IPS-11a (cell line): ENCODE results near the gene DNAAF5.

Experiments used
- H3K4me3 ChIP-seq: one replicate; pipeline ENCODE4 v1.5.1; 2013; ENCODE audit warnings: low read depth, low read length, control low read depth

DNAAF5 gene

DNA sequence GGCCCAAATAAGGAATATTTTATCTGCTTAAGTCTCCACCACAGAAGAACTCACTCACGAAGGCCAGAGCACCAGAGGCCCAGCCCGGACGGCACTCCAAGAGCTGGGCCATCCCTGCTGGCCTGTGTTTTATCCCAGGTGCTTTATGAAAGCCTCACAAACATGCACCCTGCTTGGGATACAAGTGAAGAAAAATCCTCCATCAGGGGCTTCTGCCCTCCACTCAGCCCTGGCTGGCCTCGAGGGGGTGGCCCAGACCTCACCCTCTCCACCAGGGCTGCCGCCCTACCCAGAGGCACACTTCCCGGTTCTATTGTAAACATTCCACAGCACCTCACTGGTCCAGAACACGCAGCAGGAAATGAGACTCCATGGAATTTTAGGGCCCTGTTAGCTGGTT lies 19.8 kb upstream of the DNAAF5 start:
- H3K4me3 ChIP-seq, result no peak overlapping the region

DNA sequence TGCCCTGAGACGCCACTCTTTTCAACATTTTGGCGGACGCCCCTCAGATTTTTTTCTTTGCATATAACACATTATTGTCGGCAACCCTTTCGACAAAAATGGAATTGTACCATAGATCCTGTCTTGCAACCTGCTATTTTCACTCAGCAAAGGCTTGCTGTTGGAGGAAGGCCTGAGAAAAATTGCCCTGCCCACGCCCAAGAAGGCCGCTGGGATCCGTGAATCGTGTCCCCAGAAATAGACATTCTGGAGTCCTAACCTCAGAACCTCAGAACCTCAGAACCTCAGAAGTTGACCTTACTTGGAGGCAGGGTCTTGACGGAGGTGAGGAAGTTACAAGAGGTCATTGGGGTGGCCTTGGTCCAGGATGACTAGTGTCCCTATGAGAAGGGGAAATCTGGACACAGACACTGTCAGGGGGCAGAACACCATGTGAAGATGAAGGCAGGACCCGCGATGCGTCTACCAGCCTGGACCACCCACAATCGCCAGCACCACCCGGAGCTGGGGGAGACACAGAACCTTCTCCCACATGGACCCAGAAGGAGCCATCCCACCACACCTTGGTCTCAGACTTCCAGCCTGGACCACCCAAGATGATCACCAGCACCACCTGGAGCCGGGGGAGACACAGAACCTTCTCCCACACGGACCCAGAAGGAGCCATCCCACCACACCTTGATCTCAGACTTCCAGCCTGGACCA lies 19.1 kb upstream of the DNAAF5 start:
- H3K4me3 ChIP-seq, result no peak overlapping the region

DNA sequence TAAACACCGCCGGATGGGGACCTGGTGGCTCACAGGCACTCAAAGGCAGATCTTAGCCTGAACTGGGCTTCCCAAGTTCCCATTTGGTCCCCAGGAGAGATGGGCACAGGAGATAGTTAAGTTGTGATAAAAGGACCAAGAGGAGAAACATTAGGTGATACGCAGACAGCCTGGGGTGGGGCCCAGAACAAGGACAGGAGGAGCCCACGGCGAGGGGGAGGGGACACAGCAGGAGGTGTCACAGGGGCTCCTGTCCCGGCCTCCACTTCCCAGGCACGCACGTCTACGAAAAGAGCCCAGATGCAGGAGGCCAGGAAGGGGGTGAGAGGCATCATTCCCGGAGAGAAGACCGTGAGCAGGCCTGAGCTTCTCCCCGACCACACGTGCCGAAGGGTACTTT lies 16.3 kb upstream of the DNAAF5 start:
- H3K4me3 ChIP-seq, result no peak overlapping the region

DNA sequence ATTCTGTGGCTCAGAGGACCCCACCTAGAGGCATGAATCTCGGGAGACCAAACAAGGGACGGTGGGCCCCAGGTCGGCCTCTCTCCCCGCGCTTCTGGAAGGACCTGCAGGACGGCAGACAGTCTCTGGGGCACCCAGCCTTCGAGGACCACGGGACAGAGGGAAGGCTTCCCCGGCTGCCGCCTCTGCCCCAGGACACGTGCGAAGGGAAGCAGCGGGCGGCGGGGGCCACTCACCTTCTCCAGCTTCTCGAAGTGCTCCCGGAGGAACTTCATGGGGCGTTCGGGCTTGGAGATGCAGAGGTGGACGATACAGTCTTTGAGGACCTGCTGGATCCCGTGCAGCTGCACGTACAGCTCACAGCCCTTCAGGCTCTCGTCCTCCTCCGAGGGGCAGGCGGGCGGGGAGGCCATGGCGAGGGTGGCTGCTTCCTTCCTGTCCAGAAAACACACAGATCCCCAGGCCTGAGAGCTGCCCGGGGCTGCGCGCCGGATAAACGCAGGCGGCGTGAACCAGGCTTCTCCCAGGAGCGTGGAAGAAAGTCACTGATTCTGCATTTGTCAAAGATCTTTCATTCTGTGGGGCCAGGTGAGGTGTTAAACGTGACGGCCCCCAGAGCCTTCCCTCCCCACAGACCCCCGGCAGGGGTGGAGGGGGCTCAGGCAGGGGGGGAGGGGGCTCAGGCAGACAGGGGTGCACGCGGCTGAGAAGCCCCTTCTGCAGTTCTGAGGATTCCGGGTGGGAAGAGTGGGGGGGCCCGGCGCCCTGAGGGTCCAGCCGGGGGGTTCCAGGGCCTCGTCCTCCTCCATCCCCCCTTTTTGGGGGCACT lies 15.2 kb upstream of the DNAAF5 start:
- no peak overlapping the region for H3K4me3 ChIP-seq

DNA sequence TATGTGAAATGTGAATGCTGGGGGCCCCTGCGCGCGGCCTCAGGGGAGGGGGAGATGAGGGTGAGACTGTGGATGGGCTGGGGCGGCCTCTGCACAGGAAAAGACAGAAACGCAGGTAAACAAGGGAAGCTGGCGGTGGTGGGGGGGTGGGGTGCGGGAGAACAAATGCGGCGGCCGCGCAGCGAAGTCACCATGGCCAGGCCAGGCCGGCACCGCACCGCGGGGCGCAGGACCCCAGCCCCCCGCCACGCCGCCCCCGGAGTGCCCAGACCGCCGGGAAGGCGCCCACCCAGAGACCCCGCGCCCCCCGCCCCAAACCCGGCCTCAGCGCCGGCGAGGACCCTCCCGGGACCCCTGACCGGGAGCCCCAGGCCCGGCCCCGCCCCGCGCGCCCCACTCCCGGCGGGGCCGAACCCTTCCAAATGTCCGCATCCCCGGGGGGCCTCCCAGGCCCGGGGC lies 14.5 kb upstream of the DNAAF5 start:
- H3K4me3 ChIP-seq, result no peak overlapping the region

DNA sequence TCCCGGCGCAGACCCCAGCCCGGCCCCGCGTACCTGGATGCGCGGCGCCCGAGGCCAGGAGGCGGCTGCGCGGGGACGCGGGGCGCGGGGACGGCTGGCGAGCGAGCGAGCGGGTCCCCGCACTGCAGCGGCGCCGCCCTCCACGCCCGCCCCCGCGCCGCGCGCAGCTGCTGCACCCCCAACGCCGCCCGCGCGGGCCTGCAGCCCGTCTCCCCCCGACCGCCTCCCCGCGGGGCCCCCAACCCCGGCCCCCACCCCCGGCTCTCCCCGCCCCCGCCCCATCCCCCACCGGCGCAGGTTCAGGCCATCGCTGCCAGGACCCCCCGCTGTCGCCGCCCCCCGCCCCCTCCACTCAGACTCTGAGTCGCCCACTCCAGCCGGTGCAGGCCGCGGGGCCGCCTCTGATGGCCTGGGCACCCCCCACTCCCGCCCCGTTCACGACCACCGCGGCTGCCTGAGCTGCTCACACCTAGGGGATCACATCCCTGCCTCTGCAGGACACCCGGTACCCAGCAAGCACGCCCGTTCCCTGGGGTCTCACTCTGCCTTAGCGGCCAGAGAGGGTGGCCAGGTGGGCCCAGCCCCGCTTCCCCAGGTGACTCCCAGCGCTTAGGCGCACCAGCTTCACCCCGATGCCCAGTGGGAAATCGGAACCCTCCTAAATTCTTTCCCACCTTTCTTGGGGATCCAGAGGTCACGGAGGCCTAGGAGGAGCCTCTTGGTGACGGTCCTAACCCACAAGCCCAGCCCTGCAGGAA lies 13.9 kb upstream of the DNAAF5 start:
- H3K4me3 ChIP-seq, result peak overlapping the region; percentile 20

DNA sequence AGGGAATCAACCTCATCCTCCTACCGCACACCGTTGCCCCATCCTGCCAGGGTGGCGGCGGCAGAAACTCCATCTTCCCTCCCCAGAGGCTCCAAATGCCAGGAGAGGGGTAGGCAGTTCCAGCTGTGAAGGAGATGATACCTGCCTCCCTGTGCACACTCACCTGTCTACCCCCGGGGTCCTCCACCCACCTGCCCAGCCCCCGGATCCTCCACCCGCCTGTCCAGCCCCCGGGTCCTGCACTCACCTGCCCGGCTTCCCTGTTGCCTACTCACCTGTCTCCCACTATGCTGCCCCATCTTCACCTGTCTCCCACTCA lies 13.4 kb upstream of the DNAAF5 start:
- H3K4me3 ChIP-seq, result no peak overlapping the region

DNA sequence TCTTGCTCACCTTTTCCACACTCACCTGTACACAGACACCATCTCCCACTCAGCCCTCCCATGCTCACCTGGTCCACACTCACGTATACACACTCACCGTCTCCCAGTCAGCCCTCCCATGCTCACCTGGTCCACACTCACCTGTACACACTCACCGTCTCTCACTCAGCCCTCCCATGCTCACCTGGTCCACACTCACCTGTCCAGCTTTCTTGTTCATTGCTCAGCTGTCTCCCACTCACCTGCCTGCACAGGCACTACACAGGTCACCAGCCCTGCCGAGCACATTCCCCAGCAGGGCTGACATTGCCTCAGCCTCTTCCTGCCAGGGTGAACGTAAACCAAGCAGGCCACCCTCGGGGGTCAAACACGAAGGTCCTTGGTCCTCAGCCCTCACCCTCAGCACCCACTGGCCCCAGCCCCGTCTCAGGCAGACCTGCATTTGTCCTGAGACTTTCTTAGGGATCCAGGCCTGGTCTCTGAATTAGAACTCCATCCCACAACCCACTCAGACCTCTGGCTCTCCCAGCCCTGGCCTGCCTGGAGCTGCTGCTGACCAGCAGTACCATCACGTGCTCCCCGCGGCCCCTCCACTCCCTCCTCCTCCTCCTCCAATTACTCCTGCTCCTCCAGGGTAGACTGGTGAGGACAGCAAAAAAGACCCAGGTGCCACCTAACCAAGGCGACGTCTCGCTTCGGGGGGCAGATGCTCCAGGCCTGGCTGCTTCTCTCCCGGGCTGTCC lies 12.8 kb upstream of the DNAAF5 start:
- H3K4me3 ChIP-seq, result no peak overlapping the region

DNA sequence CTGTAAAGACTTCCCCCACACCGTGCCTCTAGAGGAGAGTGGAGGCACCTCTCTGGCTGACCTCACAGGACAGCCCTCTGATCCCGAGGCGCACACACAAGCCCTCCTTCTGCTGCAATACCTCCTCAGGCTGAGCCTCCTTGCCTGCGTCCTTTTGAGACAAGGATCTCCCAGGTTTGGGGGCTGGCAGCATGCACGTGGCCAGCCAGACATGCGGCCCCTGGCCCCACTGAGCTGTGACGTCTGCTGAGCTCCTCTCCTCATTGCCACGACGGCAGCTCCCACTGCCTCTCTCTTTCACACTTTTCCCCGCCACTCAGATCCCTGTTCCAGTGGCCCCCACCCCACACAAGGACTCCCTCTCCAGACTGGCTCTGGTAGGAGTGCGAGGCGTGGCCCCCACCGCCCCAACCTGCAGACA lies 12.2 kb upstream of the DNAAF5 start:
- H3K4me3 ChIP-seq, result no peak overlapping the region

DNA sequence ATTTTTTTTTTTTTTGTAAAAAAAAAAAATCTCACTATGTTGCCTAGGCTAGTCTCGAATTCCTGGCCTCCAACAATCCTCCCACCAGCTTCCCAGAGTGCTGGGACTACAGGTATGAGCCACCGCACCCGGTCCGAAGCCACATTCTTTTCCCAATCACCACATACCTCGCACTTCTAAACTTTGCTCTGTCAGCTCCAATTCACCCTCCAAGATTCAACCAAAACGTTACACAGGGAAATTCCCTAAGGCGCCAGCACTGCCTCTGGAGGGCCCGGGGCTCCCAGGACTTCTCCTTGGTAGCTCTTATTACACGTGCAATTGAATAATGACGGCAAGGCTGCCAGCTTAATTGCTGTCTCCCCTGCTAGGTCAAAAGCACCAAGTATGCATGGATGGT lies 10.3 kb upstream of the DNAAF5 start:
- H3K4me3 ChIP-seq, result no peak overlapping the region

DNA sequence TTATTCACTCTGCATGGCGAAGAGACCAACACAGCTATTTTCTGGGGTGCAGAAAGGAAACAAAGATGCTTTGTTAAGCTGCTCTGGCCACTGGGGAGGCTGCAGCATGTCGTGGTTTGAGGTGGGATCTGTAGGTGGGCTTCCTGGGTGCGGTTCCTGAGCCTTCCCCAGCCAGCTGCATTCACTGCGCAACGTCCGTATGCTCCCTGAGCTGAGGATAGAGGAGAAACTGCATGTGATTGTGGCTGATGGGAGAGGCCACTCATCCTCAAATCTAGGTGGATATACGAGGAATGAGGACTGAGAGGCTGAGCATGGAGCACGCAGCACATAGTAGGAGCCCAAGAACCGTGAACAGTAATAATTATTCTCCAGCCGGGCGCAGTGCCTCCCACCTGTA lies 9.9 kb upstream of the DNAAF5 start:
- no peak overlapping the region for H3K4me3 ChIP-seq

DNA sequence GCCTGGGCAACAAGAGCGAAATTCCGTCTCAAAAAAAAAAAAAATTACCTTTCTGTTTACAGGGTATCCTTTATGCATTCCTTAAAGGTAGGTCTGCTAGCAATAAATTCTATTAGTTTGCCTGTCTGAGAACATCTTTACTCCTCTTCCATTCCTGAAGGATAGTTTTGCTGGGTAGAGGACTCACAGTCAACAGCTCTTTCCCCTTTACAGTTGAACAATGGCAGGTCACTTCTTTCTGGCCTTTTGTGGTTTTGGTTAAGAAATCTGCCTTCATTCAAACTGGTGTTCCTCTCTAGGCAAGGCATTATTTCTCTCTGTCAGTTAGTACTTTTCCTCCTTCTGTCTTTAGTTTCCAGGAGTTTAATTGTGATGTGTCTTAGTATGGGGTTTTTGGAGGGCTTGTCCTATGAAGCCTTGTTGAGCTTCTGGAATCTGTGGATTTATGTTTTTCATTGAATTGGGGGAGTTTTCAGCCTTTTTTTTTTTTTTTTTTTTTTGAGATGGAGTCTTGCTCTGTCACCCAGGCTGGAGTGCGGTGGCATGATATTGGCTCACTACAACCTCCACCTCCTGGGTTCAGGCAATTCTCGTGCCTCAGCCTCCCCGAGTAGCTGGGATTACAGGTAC lies 4.8 kb upstream of the DNAAF5 start:
- no peak overlapping the region for H3K4me3 ChIP-seq

DNA sequence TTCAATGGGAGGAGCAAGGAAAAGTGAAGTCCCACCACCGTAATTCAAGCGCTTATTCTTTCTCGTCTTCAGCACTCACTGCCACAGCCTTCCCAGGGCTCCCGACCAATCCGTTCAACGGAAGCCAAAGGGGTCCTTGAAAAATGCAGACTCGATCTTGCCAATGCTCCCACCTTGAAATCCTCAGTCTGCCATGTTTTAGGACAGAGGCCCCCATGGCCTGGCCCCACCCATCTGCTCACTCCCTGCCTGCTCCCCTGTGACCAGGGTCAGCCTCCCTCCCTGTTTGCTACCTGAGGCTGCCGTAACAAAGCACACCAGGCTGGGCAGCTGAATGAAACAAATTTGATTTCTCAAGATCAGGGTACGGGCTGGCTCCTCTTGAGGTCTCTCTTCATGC lies 3.0 kb upstream of the DNAAF5 start:
- no peak overlapping the region for H3K4me3 ChIP-seq

DNA sequence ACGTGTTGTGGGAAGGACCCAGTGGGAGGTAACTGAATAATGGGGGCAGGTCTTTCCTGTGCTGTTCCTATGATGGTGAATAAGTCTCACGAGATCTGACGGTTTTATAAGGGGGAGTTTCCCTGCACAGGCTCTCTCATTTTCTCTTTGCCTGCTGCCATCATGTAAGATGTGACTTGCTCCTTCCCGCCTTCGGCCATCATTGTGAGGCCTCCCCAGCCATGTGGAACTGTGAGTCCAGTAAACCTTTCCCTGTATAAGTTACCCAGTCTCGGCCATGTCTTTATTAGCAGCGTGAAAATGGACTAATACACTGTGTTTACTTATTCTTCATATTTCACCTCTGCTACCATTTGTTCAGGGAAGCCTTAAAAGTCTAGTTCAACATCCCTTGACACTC lies 2.2 kb upstream of the DNAAF5 start:
- no peak overlapping the region for H3K4me3 ChIP-seq

DNA sequence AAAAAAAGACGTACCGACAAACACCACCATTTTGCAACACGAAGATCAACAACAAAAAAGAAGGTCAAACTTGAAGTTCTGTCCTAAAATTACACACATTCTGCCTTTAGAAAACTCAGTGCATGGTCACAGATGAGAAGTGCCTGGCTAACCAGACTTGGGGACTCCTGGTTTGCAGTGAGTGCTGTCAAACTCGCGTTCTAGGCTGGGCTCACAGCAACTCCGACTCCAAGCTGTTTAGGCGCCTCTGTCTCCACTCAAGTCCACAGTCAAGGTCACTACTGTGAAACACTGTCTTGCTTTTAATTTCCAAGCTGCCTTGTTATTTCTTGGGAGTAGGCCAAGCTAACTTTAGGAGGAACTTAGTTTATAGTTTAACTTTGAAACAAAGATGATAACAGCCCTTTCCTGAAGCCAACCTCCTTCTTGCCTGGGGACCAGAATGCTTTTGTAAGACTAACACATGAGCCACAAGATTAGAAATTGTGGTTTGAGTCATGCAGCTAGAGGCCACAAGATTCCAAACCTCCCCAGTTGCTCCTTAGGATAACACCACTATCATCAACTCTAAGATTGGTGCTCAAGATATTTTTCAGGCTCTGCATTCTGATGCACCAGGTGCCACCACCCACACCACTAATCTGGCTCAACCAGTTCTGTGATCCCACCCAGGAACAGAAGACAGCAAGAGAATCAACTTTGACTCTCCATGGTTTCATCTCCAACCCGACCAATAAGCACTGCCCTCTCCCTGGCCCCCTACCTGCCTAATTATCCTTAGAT lies 1.1 kb upstream of the DNAAF5 start:
- no peak overlapping the region for H3K4me3 ChIP-seq

DNA sequence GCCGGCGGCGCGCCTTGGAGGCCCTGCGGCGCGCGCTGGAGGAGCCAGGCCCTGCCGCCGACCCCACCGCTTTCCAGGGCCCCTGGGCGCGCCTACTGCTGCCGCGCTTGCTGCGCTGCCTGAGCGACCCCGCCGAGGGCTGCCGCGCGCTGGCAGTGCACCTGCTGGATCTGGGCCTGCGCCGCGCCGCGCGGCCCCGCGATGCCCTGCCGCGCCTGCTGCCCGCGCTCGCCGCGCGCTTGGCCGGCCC lies 280 bp downstream of the DNAAF5 start:
- peak overlapping the region; percentile 53 for H3K4me3 ChIP-seq

DNA sequence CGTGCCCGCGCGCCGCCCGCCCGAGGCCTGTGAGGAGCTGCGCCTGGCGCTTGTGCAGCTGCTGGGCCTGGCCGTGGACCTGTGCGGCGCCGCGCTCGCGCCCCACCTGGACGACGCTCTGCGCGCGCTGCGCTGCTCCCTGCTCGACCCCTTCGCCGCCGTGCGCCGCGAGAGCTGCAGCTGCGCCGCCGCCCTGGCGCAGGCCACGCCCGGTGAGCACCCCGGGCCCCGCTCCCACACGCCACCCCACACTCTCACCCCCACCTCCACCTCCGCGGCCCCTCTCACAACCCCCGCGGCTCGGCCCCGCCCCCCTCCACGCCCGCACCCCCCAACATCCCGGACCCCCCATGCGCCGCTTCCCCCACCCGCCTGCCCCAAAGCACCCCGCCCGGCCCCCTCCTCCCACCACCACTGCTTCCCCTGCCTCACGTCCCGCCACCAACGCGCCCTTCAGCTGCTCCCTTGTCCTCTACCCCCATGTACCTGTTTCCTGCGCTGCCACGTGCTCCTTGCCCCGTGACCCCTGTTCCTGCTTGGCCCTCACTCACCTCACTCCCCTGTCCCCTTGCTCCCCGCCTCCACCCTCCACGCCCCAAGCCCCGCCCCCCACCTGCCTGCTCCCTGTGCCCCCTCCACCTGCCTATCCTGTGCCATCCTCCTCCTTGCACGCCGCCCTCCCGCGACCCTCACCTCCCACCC lies 756 bp downstream of the DNAAF5 start, which contains the start of gene PRKAR1B:
TSS of gene PRKAR1B (minus strand) at position 178 of the 702 bp plus-strand sequence. CDS start 15,776 bp downstream, outside the sequence.
- peak within 1 kb of the TSS; percentile 53 for H3K4me3 ChIP-seq

DNA sequence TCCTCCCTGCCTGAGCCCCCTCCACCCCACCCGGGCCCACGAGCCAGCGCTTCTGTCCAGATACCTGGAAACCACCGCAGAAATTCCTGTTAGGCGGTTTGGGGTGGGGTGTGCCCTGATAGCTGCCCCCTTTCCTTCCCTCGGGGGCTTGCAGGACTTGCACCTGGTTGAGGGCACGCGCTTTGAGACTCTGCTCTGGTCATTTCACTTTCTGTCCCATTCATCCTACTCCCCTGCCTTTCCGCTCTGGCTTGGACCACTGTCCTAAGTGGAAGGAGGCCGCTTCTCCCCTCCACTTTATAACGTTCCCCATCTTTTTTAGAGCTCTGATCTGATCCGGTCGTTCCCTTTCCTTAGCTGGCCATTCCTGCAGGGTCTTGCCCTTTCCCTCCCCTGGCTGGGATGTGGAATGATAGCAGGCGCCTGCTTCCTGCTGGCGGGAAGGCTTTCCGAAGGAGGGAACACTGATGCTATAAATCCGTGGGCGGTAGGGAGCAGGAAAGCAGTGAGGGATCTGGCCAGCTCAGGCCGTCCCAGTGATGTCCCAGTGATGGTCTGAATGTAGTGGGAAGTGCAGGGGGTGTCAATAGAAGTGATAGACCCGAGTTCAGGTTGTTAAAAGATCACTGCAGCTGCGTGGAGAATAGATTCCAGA lies 1.4 kb downstream of the DNAAF5 start:
- H3K4me3 ChIP-seq, result peak overlapping the region; percentile 17

DNA sequence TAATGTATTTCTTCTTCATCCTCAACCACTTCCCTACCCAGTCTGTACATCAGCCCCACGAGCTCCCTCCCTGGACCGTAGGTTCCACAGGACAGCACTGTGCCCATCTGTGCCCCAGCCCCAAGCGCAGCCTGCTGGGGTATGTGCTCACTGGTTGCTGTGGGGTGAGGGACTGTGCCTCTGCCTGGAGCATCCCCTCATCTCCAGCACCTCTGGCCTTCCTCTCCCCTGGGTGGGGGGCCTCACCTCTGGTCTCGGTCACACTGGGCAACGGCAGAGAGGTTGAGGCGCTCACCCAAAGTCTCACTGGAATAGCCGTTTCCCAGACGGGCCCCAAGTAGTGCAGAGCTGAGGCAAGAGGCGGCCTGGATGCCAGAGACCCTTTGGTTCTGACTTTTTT lies 2.1 kb downstream of the DNAAF5 start:
- no peak overlapping the region for H3K4me3 ChIP-seq
